IPS-15b (cell line): Measurements from ENCODE around the gene MCF2L2.

Experiments
- H3K27me3 ChIP-seq: one replicate; pipeline ENCODE4 v1.6.1; 2013; ENCODE audit warnings: low read length; ENCODE audit not compliant: control insufficient read depth, insufficient read depth
- H3K36me3 ChIP-seq: one replicate; pipeline ENCODE4 v1.6.1; 2013; ENCODE audit warnings: low read length; ENCODE audit not compliant: control insufficient read depth, insufficient read depth
- H3K4me1 ChIP-seq: one replicate; pipeline ENCODE4 v1.6.1; 2013; ENCODE audit warnings: mild to moderate bottlenecking, low read length; ENCODE audit not compliant: control insufficient read depth, insufficient read depth
- H3K4me3 ChIP-seq: one replicate; pipeline ENCODE4 v1.5.1; 2013; ENCODE audit warnings: low read depth, low read length
- H3K9ac ChIP-seq: one replicate; pipeline ENCODE4 v1.6.1; 2013; ENCODE audit warnings: low read depth, mild to moderate bottlenecking, low read length
- H3K9me3 ChIP-seq: one replicate; pipeline ENCODE4 v1.6.1; 2013; ENCODE audit warnings: mild to moderate bottlenecking, low read length; ENCODE audit not compliant: control insufficient read depth, insufficient read depth

The MCF2L2 gene

DNA sequence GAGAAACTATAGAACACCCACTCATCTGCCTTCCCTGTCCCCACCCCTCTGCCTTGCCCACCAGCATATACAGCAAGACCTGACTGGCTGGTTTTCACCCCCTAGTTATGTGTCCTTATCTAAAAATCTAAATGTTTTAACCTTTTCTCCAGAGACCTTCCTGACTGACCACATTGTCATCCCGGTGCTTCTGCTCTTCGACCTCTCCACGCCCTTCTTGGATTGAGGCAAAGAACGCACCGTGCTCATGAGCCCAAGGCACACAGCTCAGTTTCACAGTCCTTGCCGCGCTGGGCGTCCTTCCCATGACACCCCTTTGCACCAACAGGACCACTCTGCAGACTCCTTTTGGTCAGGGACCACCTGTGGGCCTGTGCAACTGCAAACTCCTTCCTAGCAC is 112.7 kb downstream of the MCF2L2 start:
- no peak overlapping the region for H3K4me3 ChIP-seq
- H3K36me3 ChIP-seq = peaks cover 2% of the 10 kb centered on the region
- H3K9me3 ChIP-seq = no peaks in the 10 kb centered on the region
- H3K27me3 ChIP-seq = no peaks in the 10 kb centered on the region
- no peak overlapping the region for H3K9ac ChIP-seq
- H3K4me1 ChIP-seq = peaks cover 3% of the 10 kb centered on the region

- Histone ChIP-seq H3K27me3 (no peaks in the 10 kb centered on the region), H3K36me3 (peaks cover 2% of the 10 kb centered on the region), H3K9ac (no peak overlapping the region), H3K4me1 (no peaks in the 10 kb centered on the region), H3K9me3 (no peaks in the 10 kb centered on the region), H3K4me3 (no peak overlapping the region)
These were observed 114.7 kb downstream of the MCF2L2 start for GRCh38 chr3:183313764-183314163.

- no peaks in the 10 kb centered on the region for H3K4me1 ChIP-seq
- no peak overlapping the region for H3K4me3 ChIP-seq
- H3K27me3 ChIP-seq = no peaks in the 10 kb centered on the region
- H3K9me3 ChIP-seq = no peaks in the 10 kb centered on the region
- peaks cover 2% of the 10 kb centered on the region for H3K36me3 ChIP-seq
- H3K9ac ChIP-seq = no peak overlapping the region
These were observed 115.1 kb downstream of the MCF2L2 start for GRCh38 chr3:183313351-183313750.

- H3K9me3 ChIP-seq = no peaks in the 10 kb centered on the region
These were observed 116.0 kb downstream of the MCF2L2 start for GRCh38 chr3:183312433-183312832.

GRCh38 chr3:183310936-183311335 is 117.5 kb downstream of the MCF2L2 start:
- Histone ChIP-seq H3K36me3 (peaks cover under 1% of the 10 kb centered on the region), H3K9ac (no peak overlapping the region), H3K4me3 (no peak overlapping the region), H3K27me3 (no peaks in the 10 kb centered on the region), H3K4me1 (no peaks in the 10 kb centered on the region), H3K9me3 (no peaks in the 10 kb centered on the region)

More at GRCh38 chr3:183312433-183312832, 116.0 kb downstream of the MCF2L2 start:
- Histone ChIP-seq H3K27me3 (no peaks in the 10 kb centered on the region), H3K4me3 (no peak overlapping the region), H3K4me1 (no peaks in the 10 kb centered on the region), H3K9ac (no peak overlapping the region), H3K36me3 (peaks cover 2% of the 10 kb centered on the region)

DNA sequence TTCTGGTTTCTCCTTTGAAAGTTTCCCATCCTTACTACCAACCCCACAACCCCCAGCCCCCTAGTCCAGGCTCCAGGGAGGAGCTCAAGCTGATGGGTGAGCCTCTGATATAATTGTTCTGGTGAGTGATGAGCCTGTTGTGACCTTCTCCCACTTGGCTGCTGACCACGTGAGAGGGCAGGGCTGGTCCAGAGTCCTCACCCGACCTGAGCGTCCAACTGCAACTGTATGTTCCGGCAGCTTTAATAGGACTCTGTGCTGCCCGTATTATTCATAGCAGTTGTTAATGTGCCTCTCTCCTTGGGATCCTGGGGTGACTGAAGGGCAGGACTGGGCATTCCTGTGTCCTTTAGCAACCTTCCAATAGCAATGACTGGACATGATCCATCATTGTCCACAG is 119.1 kb downstream of the MCF2L2 start:
- no peaks in the 10 kb centered on the region for H3K4me1 ChIP-seq
- no peak overlapping the region for H3K9ac ChIP-seq
- H3K4me3 ChIP-seq = no peak overlapping the region
- no peaks in the 10 kb centered on the region for H3K36me3 ChIP-seq
- H3K27me3 ChIP-seq = no peaks in the 10 kb centered on the region
- H3K9me3 ChIP-seq = no peaks in the 10 kb centered on the region

DNA sequence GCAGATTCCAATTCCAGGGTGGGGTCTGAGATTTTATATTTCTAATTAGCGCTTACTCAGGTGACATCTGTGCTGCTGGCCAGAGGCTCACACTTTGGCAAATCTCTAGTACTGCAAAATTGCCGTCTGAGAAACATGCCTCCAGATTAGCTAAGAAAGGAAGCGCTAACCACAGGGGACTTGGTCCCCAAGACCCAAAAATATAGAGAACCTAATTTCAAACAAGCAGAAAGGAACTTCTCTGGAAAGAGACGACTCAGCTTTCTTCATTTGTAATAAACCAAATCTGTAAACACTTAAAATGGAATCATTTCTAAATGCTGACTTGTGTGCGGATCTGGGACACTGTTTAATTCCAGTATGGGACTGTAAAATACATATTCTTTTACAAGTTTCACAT is 119.7 kb downstream of the MCF2L2 start:
- Histone ChIP-seq H3K9me3 (no peaks in the 10 kb centered on the region), H3K36me3 (no peaks in the 10 kb centered on the region), H3K4me1 (no peaks in the 10 kb centered on the region), H3K9ac (no peak overlapping the region), H3K4me3 (no peak overlapping the region), H3K27me3 (no peaks in the 10 kb centered on the region)

DNA sequence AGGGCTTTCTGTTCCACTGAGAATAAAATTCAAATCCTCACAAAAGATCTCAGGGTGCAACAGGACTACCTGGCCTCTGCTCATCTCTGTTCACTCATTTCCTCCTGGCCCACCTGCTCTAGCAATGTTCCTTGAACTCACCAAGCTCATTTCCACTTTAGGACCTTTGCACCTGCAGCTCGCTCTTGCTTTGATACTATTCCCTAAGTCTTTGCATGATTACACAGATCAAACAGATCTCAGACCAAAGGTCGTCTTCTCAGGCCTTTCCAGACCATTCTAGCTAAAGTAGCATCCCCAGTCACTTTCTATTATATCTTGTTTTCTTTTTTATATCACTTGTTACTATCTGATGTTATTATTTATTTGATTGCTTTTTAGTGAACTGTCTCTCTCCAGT is 120.7 kb downstream of the MCF2L2 start:
- H3K27me3 ChIP-seq = no peaks in the 10 kb centered on the region
- H3K4me1 ChIP-seq = no peaks in the 10 kb centered on the region
- no peaks in the 10 kb centered on the region for H3K36me3 ChIP-seq
- no peaks in the 10 kb centered on the region for H3K9me3 ChIP-seq
- H3K4me3 ChIP-seq = no peak overlapping the region
- H3K9ac ChIP-seq = no peak overlapping the region

GRCh38 chr3:183306798-183307671 is 121.4 kb downstream of the MCF2L2 start:
- Histone ChIP-seq H3K9me3 (no peaks in the 10 kb centered on the region), H3K4me1 (no peaks in the 10 kb centered on the region), H3K36me3 (no peaks in the 10 kb centered on the region), H3K4me3 (no peak overlapping the region), H3K27me3 (no peaks in the 10 kb centered on the region), H3K9ac (no peak overlapping the region)

DNA sequence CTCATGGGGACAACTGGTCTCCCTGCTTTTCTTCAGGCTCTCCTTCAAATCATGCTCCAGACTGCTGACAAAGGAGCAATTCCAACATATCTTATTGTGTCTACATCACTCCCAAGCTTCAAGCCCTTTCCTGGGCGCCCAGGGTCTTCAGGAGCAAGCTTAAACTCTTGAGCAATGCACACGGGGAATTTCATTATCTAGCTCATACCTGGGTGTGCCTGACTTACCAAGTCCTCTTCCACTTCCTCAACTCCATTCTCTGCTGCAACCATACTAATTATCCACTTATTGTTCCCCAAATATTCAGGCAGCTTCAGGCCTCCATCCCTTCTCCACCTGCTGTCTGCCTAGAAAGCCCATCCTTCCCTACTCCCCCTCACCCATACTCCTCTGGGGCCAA is 124.7 kb downstream of the MCF2L2 start:
- H3K4me1 ChIP-seq = no peaks in the 10 kb centered on the region
- H3K9ac ChIP-seq = no peak overlapping the region
- no peaks in the 10 kb centered on the region for H3K27me3 ChIP-seq
- H3K9me3 ChIP-seq = no peaks in the 10 kb centered on the region
- H3K36me3 ChIP-seq = no peaks in the 10 kb centered on the region
- H3K4me3 ChIP-seq = no peak overlapping the region

- H3K36me3 ChIP-seq = peaks cover 3% of the 10 kb centered on the region
- H3K9ac ChIP-seq = no peak overlapping the region
- H3K4me3 ChIP-seq = no peak overlapping the region
- no peaks in the 10 kb centered on the region for H3K27me3 ChIP-seq
- peaks cover 4% of the 10 kb centered on the region for H3K4me1 ChIP-seq
- H3K9me3 ChIP-seq = no peaks in the 10 kb centered on the region
These were observed 126.4 kb downstream of the MCF2L2 start for GRCh38 chr3:183301937-183302580.

DNA sequence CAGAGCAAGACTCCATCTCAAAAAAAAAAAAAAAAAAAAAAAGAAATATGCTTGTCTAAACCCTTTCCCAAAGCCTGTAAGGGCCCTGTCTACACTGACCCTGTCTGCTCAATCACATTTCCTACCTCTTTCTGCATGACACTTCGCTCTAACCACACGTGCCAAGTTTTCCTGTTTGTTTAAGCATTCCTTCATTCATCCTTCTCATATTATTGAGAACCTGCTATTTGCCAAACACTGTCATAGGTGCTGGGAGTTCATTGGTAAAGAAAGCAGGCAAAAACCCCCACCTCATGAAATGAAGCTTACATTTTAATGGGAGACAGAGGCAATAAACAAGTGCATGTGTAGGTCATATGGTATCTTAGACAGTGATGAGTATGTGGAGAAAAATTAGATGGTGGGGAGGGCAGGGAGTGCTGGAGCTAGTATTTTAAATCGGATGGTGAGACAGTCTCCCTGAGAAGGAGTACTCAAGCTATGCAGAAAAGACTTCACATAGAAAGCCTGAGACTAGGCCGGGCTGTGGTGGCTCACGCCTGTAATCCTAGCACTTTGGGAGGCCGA is 127.3 kb downstream of the MCF2L2 start:
- Histone ChIP-seq H3K4me1 (peaks cover 4% of the 10 kb centered on the region), H3K27me3 (no peaks in the 10 kb centered on the region), H3K36me3 (peaks cover 3% of the 10 kb centered on the region)

More for the DNA sequence above, 127.3 kb downstream of the MCF2L2 start:
- Histone ChIP-seq H3K9me3 (no peaks in the 10 kb centered on the region), H3K9ac (no peak overlapping the region), H3K4me3 (no peak overlapping the region)
